GM18502 (cell line): ENCODE data around the gene RABL2B.

ENCODE experiments used
- ATAC-seq: cut with Tn5 transposase; IDR thresholded peaks from one replicate; pipeline ENCODE4 v1.9.1; 2021; ENCODE audit warnings: mild to moderate bottlenecking; ENCODE audit not compliant: unreplicated experiment, poor library complexity

The RABL2B gene

DNA sequence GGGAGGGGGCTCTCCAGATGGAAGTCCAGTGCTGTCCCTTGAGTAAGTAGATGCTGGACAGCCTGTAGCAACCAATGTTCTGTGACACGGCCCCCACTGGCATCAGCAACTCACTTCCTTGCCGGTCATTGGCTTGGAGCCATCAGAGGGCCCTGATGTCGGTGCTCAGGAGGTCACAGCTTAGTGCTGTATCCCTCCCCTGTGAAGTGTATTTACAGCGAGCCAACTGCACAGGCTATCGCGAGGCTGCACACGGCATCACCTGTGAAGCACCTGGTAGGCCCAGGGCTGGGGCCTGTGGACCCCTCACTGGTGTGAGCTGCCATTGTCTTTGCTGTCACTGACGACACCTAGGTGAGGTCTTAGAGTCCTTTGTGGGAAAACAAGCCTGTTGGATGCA, 58.8 kb downstream of the RABL2B start:
- no peak for ATAC-seq

DNA sequence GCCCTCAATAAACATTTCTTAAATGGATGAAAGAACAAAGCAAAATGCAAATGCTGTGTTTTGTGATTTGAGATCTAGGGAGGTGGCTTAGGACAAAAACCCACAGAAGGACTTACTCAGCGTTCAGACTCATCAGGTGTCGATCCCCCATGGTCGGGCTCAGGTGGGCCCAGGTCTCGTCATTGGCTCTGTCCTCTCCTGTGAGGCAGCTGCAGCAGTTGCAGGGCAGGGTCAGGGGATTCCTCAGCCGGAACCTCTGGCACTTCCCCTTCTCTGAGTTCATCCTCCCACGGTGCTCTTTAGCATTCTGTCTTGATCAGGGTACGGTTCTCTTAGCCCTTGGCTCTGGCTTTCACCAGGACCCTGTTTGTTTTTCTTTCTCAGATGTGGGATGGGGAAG, 59.4 kb downstream of the RABL2B start:
- no peak for ATAC-seq

DNA sequence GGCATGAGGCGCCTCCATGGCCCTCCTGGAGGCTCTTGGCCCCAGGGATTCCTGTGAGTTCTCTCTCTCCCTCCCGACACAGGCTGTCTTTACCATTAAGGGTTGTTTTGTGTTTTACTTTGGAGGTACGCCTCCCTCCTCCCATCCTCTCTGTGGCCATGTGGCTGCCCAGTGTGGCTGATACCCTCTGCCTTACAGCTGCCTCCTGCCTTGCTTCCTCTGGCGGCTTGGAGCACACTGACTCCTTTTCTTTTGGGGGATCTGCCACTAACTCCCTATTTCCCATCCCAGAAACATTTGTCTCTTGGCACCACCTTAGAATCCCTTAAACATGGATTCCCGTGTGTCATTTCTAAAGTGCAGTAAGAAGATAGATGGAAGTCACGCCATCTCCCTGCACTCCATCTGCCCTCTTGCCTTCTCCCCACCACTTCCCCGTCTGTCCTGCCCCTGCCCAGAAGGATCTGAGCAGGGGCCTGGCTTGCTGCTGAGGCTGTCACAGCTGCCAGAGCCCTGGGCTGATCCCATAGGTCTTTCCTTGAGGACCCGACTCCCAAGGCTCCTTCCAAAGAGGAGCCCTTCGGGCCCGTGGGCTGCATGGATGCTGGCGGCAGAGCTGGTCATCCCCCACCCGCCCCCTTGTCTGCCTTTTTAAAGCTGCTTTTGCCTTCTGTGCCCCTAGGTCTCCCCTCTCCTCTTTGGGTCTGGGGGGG, 60.6 kb downstream of the RABL2B start:
- no peak for ATAC-seq

DNA sequence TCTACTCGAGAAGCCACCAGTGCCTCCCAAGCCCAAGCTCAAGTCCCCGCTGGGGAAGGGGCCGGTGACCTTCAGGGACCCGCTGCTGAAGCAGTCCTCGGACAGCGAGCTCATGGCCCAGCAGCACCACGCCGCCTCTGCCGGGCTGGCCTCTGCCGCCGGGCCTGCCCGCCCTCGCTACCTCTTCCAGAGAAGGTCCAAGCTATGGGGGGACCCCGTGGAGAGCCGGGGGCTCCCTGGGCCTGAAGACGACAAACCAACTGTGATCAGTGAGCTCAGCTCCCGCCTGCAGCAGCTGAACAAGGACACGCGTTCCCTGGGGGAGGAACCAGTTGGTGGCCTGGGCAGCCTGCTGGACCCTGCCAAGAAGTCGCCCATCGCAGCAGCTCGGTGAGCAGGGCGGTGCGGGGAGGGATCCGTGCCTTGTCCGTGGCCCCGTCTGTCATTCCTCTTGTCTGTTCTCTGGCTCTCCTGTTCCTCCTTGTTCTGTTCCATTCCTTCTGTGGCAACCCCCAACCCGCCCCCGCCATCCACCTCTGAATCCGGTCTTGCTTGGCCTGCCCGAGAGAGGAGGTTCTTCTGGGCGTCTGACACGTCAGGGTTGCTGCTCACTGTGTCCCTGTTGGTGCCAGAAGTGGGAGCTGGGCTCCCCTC, 61.3 kb downstream of the RABL2B start:
- no peak for ATAC-seq

DNA sequence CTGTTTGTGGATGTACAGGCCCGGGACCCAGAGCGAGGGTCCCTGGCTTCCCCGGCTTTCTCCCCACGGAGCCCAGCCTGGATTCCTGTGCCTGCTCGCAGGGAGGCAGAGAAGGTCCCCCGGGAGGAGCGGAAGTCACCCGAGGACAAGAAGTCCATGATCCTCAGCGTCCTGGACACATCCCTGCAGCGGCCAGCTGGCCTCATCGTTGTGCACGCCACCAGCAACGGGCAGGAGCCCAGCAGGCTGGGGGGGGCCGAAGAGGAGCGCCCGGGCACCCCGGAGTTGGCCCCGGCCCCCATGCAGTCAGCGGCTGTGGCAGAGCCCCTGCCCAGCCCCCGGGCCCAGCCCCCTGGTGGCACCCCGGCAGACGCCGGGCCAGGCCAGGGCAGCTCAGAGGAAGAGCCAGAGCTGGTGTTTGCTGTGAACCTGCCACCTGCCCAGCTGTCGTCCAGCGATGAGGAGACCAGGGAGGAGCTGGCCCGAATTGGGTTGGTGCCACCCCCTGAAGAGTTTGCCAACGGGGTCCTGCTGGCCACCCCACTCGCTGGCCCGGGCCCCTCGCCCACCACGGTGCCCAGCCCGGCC, 62.1 kb downstream of the RABL2B start:
- ATAC-seq, result no peak

DNA sequence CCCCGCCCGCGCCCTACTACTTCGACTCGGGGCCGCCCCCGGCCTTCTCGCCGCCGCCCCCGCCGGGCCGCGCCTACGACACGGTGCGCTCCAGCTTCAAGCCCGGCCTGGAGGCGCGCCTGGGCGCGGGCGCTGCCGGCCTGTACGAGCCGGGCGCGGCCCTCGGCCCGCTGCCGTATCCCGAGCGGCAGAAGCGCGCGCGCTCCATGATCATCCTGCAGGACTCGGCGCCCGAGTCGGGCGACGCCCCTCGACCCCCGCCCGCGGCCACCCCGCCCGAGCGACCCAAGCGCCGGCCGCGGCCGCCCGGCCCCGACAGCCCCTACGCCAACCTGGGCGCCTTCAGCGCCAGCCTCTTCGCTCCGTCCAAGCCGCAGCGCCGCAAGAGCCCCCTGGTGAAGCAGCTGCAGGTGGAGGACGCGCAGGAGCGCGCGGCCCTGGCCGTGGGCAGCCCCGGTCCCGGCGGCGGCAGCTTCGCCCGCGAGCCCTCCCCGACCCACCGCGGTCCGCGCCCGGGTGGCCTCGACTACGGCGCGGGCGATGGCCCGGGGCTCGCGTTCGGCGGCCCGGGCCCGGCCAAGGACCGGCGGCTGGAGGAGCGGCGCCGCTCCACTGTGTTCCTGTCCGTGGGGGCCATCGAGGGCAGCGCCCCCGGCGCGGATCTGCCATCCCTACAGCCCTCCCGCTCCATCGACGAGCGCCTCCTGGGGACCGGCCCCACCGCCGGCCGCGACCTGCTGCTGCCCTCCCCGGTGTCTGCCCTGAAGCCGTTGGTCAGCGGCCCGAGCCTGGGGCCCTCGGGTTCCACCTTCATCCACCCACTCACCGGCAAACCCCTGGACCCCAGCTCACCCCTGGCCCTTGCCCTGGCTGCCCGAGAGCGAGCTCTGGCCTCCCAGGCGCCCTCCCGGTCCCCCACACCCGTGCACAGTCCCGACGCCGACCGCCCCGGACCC, 62.9 kb downstream of the RABL2B start:
- no peak for ATAC-seq

DNA sequence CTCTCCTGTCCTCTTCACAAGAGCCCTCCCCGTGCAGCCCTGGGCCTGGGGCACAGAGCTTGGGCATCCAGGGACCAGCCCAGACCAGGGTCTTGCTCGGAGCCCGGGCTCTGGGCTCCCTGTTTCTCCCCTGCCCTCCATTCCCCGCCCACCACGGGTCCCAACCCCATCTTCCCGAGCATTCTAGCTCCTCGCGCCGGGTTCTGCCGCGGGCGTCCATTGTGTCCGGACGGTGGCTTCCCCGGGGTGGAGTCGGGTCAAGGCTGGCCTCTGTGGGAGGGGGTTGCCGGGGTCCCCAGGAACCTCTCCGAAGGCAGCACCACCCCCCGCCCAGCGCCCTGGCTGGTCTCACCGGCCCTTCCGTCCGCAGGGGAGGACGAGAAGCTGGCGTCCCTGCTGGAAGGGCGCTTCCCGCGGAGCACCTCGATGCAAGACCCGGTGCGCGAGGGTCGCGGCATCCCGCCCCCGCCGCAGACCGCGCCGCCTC, 63.6 kb downstream of the RABL2B start:
- ATAC-seq, result no peak

DNA sequence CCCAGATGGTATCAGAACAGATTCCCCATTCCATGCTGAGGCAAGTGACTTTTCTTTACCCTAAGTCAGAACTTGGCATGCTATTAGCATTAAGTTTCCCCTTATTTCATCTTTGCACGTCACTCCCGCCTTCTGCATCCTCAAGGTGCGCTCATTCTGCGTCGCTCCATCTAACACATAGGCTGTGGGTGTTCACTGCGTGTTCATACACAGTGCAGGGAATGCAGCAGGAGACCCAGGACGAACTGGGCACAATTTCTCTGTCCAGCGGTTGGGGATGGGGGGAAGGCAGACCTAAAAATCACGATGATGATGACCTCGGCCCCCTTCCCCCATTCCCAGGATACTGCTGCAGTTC, 65.1 kb downstream of the RABL2B start:
- no peak for ATAC-seq

DNA sequence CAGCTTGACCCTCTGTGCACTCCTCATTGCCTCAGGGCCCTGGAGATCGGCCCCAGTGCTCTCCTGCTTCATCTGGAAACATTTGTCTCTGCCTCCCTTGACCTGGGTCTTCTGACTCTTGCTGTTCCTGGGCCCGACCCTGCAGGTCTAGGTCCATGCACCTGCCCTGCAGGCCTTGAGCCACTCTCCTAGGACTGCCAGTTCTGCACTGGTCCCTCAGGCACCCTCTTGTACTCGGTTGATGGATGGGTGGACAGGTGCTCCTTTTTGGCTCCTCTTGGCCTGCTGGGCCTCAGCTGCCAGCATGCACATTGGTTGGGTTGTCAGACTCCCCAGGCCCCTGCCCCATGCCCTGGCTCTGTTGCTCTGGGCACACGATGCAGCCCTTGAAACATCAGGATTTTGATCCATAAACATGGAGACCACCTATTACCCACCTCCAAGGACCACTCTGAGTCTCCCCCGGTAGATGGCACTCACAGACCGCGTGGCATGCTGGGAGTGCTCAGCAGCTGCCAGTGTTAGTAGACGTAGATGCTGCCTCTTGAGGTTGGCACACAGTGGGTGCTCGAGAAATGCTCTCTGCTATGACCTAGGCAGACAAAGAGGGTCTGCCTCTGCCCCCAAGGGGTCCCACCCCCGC, 65.6 kb downstream of the RABL2B start:
- no peak for ATAC-seq
